ENCODE measurements around the gene ALG11. TPM values are rescaled to one million over a fixed set of nuclear protein-coding genes. Genes with fewer than 3 reads are reported as not detected.
"Not testable (repeated sequence)": the region's sequence is repeated elsewhere in the genome, so short reads cannot be mapped to it uniquely, and the experiment has no call there.

ALG11 gene
- total and polyA plus RNA-seq, 2 donors (not counting 1 experiment from before 2014, with no cell fraction given), result 3.2 to 38.8 TPM

DNA sequence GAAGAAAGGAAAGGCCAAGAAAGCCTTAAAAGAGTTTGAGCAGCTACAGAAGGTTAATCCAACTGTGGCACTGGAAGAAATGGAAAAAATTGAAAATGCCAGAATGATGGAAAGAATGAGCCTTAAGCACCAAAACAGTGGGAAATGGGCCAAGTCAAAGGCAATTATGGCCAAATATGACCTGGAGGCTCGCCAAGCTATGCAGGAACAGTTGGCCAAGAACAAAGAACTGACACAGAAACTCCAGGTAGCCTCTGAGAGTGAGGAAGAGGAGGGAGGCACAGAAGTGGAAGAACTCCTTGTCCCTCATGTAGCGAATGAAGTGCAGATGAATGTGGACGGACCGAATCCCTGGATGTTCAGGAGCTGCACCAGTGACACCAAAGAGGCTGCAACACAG, 17.4 kb downstream of the ALG11 start:
- no peaks in the 10 kb centered on the region for H3K9me3 ChIP-seq (ENCODE audit: control extremely low read depth in 1 of 3, control insufficient read depth in 2 of 3, insufficient read depth in 1 of 3, low read length in 2 of 3)
- ChIA-PET POLR2A (no interaction called here), CTCF (interaction anchor here (1.4 kb wide), 1 partner anchor 8 kb away, joined by 3 read pairs; no protein-coding TSS in a partner anchor)
- no peak for ATAC-seq (ENCODE audit: low read depth)
- Mint-ChIP-seq H3K27me3 (no peaks in the 10 kb centered on the region), H3K27ac (no peak overlapping the region), H3K4me3 (no peak overlapping the region), H3K4me1 (peaks cover 16% of the 10 kb centered on the region), H3K9me3 (ENCODE audit: insufficient read depth) (no peaks in the 10 kb centered on the region)
- H3K27me3 ChIP-seq (replicated peaks in 1 of 4; ENCODE audit: control extremely low read depth in 1 of 4, control insufficient read depth in 3 of 4, insufficient read depth in 4 of 4, low read length in 3 of 4), result no peaks in the 10 kb centered on the region
- no peak for TF ChIP-seq EZH2 (IDR thresholded peaks at IDR 0.05; ENCODE audit: borderline replicate concordance, insufficient read depth, low read depth, low read length, poor library complexity, severe bottlenecking)
- TF ChIP-seq, protein P1, sequence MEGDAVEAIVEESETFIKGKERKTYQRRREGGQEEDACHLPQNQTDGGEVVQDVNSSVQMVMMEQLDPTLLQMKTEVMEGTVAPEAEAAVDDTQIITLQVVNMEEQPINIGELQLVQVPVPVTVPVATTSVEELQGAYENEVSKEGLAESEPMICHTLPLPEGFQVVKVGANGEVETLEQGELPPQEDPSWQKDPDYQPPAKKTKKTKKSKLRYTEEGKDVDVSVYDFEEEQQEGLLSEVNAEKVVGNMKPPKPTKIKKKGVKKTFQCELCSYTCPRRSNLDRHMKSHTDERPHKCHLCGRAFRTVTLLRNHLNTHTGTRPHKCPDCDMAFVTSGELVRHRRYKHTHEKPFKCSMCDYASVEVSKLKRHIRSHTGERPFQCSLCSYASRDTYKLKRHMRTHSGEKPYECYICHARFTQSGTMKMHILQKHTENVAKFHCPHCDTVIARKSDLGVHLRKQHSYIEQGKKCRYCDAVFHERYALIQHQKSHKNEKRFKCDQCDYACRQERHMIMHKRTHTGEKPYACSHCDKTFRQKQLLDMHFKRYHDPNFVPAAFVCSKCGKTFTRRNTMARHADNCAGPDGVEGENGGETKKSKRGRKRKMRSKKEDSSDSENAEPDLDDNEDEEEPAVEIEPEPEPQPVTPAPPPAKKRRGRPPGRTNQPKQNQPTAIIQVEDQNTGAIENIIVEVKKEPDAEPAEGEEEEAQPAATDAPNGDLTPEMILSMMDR (IDR thresholded peaks at IDR 0.05), result no peak
- H3K9ac ChIP-seq (ENCODE audit: low read length), result no peak overlapping the region
- no peak overlapping the region for H3K27ac ChIP-seq (ENCODE audit: low read length in 2 of 2)
- 97% methylated on average over 4 of the region's 4 CpGs for WGBS (ENCODE audit: insufficient coverage)
- intact Hi-C loops (cut with micrococcal nuclease), result no loop called here
- peaks cover 25% of the 10 kb centered on the region for H3K79me2 ChIP-seq (ENCODE audit: control insufficient read depth, insufficient read depth, low read length)
- H3K4me2 ChIP-seq (replicated peaks; ENCODE audit: low read depth, low read length, poor library complexity, severe bottlenecking), result no peak overlapping the region
- no peak overlapping the region for H2AFZ ChIP-seq (ENCODE audit: insufficient read depth, low read depth, low read length, poor library complexity, severe bottlenecking)
- H3K36me3 ChIP-seq (replicated peaks in 1 of 2; ENCODE audit: control extremely low read depth in 1 of 2, control insufficient read depth in 1 of 2, extremely low read depth in 1 of 2, insufficient read depth in 2 of 2, low read length in 1 of 2), result peaks cover 0 to 37% of the 10 kb centered on the region in 2 experiments
- DNase-seq, result no peak
- peaks cover 27% of the 10 kb centered on the region for H4K20me1 ChIP-seq (ENCODE audit: control insufficient read depth, insufficient read depth, low read length, poor library complexity, severe bottlenecking)
- no peaks in the 10 kb centered on the region for H3K4me1 ChIP-seq (ENCODE audit: control insufficient read depth in 2 of 2, insufficient read depth in 2 of 2, low read length in 2 of 2)
- H3K4me3 ChIP-seq (ENCODE audit: control extremely low read depth in 1 of 5, extremely low read depth in 1 of 5, insufficient read depth in 1 of 5, low read depth in 2 of 5, low read length in 4 of 5), result no peak overlapping the region

DNA sequence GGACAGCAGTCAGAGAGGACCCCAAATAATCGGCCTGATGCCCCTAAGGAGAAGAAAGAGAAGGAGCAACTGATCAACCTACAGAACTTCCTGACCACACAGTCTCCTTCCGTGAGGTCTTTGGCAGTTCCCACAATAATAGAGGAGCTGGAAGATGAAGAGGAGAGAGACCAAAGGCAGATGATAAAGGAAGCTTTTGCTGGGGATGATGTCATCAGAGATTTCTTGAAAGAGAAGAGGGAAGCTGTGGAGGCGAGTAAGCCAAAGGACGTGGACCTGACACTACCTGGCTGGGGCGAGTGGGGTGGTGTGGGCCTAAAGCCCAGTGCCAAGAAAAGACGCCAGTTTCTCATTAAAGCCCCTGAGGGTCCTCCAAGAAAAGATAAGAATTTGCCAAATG, 18.2 kb downstream of the ALG11 start:
- H3K9me3 ChIP-seq (ENCODE audit: control extremely low read depth in 1 of 3, control insufficient read depth in 2 of 3, insufficient read depth in 1 of 3, low read length in 2 of 3); DNase-seq; H3K27ac ChIP-seq (ENCODE audit: low read length in 2 of 2); H3K27ac Mint-ChIP-seq; H3K27me3 Mint-ChIP-seq; H3K4me2 ChIP-seq (replicated peaks; ENCODE audit: low read depth, low read length, poor library complexity, severe bottlenecking); H3K4me3 Mint-ChIP-seq; H3K27me3 ChIP-seq (replicated peaks in 1 of 4; ENCODE audit: control extremely low read depth in 1 of 4, control insufficient read depth in 3 of 4, insufficient read depth in 4 of 4, low read length in 3 of 4); H3K9ac ChIP-seq (ENCODE audit: low read length); H3K4me3 ChIP-seq (ENCODE audit: control extremely low read depth in 1 of 5, extremely low read depth in 1 of 5, insufficient read depth in 1 of 5, low read depth in 2 of 5, low read length in 4 of 5); ATAC-seq (ENCODE audit: low read depth); H3K4me1 ChIP-seq (ENCODE audit: control insufficient read depth in 2 of 2, insufficient read depth in 2 of 2, low read length in 2 of 2); H2AFZ ChIP-seq (ENCODE audit: insufficient read depth, low read depth, low read length, poor library complexity, severe bottlenecking); H3K9me3 Mint-ChIP-seq (ENCODE audit: insufficient read depth); intact Hi-C loops (cut with micrococcal nuclease); POLR2A ChIA-PET: not testable (repeated sequence)
- H3K36me3 ChIP-seq (replicated peaks in 1 of 2; ENCODE audit: control extremely low read depth in 1 of 2, control insufficient read depth in 1 of 2, extremely low read depth in 1 of 2, insufficient read depth in 2 of 2, low read length in 1 of 2), result peaks cover 0 to 29% of the 10 kb centered on the region in 2 experiments
- H3K4me1 Mint-ChIP-seq, result peaks cover 16% of the 10 kb centered on the region
- 100% methylated on average over 2 of the region's 6 CpGs for WGBS (ENCODE audit: insufficient coverage)
- CTCF ChIA-PET, result interaction anchor here (1.4 kb wide), 1 partner anchor 9 kb away, joined by 3 read pairs; no protein-coding TSS in a partner anchor
- H4K20me1 ChIP-seq (ENCODE audit: control insufficient read depth, insufficient read depth, low read length, poor library complexity, severe bottlenecking), result peaks cover 19% of the 10 kb centered on the region
- H3K79me2 ChIP-seq (ENCODE audit: control insufficient read depth, insufficient read depth, low read length), result peaks cover 18% of the 10 kb centered on the region
